Kidney (tissue), 11 donors: ENCODE data around the gene TBC1D28. TPM values are rescaled to one million over a fixed set of nuclear protein-coding genes. Genes with fewer than 3 reads are reported as not detected.
A peak's percentile ranks its signal among the peaks of the same experiment; 100 is the strongest.
"Not testable (repeated sequence)": the region's sequence is repeated elsewhere in the genome, so short reads cannot be mapped to it uniquely, and the experiment has no call there.

Source experiments
- DNase-seq, 5 donors: peaks; one replicate each; pipeline ENCODE4 v3.0.0-alpha.2; 2013 to 2020
- FAIRE-seq: peaks from 2 replicates; lab custom pipeline; 2012; peaks lifted over from hg19 to GRCh38; lab: Jason Lieb, UNC
- H3K27ac ChIP-seq, 2 donors: one replicate each; pipeline ENCODE4 v1.7.0; 2013; ENCODE audit warnings: low read depth in 2 of 2, low read length in 2 of 2, inconsistent platforms in 1 of 2
- H3K27me3 ChIP-seq: one replicate; pipeline ENCODE4 v1.7.1; 2013; ENCODE audit warnings: low read length, inconsistent platforms; ENCODE audit not compliant: control insufficient read depth, insufficient read depth
- H3K36me3 ChIP-seq, 3 donors: one replicate each; pipeline versions ENCODE4 v1.7.0 to v1.7.1; 2013; ENCODE audit warnings: low read length in 3 of 3, control low read depth in 1 of 3, inconsistent platforms in 1 of 3; ENCODE audit not compliant: insufficient read depth in 3 of 3, control insufficient read depth in 2 of 3
- H3K4me1 ChIP-seq, 3 donors: one replicate each; pipeline versions ENCODE4 v1.7.0 to v1.7.1; 2013; ENCODE audit warnings: low read length in 3 of 3, inconsistent platforms in 1 of 3, low read depth in 1 of 3; ENCODE audit not compliant: control insufficient read depth in 2 of 3, insufficient read depth in 2 of 3
- H3K4me3 ChIP-seq, 3 donors: one replicate each; pipeline versions ENCODE4 v1.7.0 to v1.8.1; 2013; ENCODE audit warnings: low read length in 3 of 3, control low read depth in 1 of 3, inconsistent platforms in 1 of 3
- H3K9ac ChIP-seq, 3 donors: one replicate each; pipeline versions ENCODE4 v1.7.0 to v1.7.1; 2013; ENCODE audit warnings: low read length in 3 of 3, control low read depth in 1 of 3, inconsistent platforms in 1 of 3
- H3K9me3 ChIP-seq, 3 donors: one replicate each; pipeline versions ENCODE4 v1.7.0 to v1.7.1; 2013; ENCODE audit warnings: low read length in 3 of 3, control low read depth in 1 of 3, inconsistent platforms in 1 of 3; ENCODE audit not compliant: control insufficient read depth in 2 of 3, insufficient read depth in 1 of 3
- intact Hi-C: fragments of 100-400 bp; cut with DNase I; formaldehyde crosslinking; loops from one replicate; pipeline ENCODE4 v1.11.1; 2022
- polyA plus RNA-seq: library from polyadenylated mRNA; stranded (reverse); fragments of 350-450 nt; fragmentation: Illumina TruSeq; extraction: RNeasy Lipid Tissue Mini Kit (QIAGEN cat#74804); gene quantifications from one replicate; pipeline ENCODE4 v1.2.3, GENCODE V29; 2014; ENCODE audit warnings: low read depth, low replicate concordance; ENCODE audit not compliant: insufficient read depth
- total RNA-seq: library from RNA; stranded (reverse); fragmentation: NEBNext Ultra II Directional; extraction: Animal tissue kit (Norgen Biotek cat#: 25700); gene quantifications from one replicate; pipeline ENCODE4 v1.2.1, GENCODE V29; 2021
- donor health status: control.
- donor health status: control.
- donor health status: DM: yes; HTN: yes; CAD: no.
- donor health status: Normal renal cell carcinoma (clear cell type).

The TBC1D28 gene
- total and polyA plus RNA-seq, 2 donors from 2014 or later = not detected

GRCh38 chr17:18667535-18667934 lies 23.3 kb upstream of the TBC1D28 start:
- intact Hi-C loops, H3K9me3 ChIP-seq, H3K27ac ChIP-seq, H3K9ac ChIP-seq, DNase-seq, FAIRE-seq, H3K27me3 ChIP-seq, H3K4me1 ChIP-seq, H3K4me3 ChIP-seq, H3K36me3 ChIP-seq: not testable (repeated sequence)

- H3K4me1 ChIP-seq, H3K27ac ChIP-seq, FAIRE-seq, H3K36me3 ChIP-seq, H3K27me3 ChIP-seq, DNase-seq, H3K9ac ChIP-seq, intact Hi-C loops, H3K4me3 ChIP-seq: not testable (repeated sequence)
- H3K9me3 ChIP-seq = peaks cover 0 to 16% (median 6%) of the 10 kb centered on the region in 3 donors
Observed at GRCh38 chr17:18666326-18666725, 22.1 kb upstream of the TBC1D28 start.

- DNase-seq, H3K9ac ChIP-seq, H3K36me3 ChIP-seq, H3K4me1 ChIP-seq, H3K27me3 ChIP-seq, FAIRE-seq, H3K4me3 ChIP-seq, intact Hi-C loops, H3K27ac ChIP-seq: not testable (repeated sequence)
- H3K9me3 ChIP-seq = peaks cover 0 to 18% (median 8%) of the 10 kb centered on the region in 3 donors
Observed at GRCh38 chr17:18661924-18662624, 17.9 kb upstream of the TBC1D28 start.

- H3K9ac ChIP-seq, H3K36me3 ChIP-seq, H3K27ac ChIP-seq, H3K4me3 ChIP-seq, FAIRE-seq, H3K27me3 ChIP-seq, H3K9me3 ChIP-seq, intact Hi-C loops, H3K4me1 ChIP-seq, DNase-seq: not testable (repeated sequence)
Observed at GRCh38 chr17:18650094-18650493, 5.9 kb upstream of the TBC1D28 start.

- intact Hi-C loops = not testable (repeated sequence)
Observed at GRCh38 chr17:18643124-18643523, 1.1 kb downstream of the TBC1D28 start.

GRCh38 chr17:18638357-18638756 lies 5.8 kb downstream of the TBC1D28 start:
- H3K4me3 ChIP-seq, H3K27me3 ChIP-seq, H3K9me3 ChIP-seq, H3K27ac ChIP-seq, H3K4me1 ChIP-seq, FAIRE-seq, intact Hi-C loops, H3K36me3 ChIP-seq, H3K9ac ChIP-seq: not testable (repeated sequence)
- DNase-seq = peak in 1 of 5 donors; percentile 24

More at GRCh38 chr17:18643124-18643523, 1.1 kb downstream of the TBC1D28 start:
- not testable (repeated sequence) for H3K36me3 ChIP-seq, FAIRE-seq, H3K4me1 ChIP-seq, H3K9ac ChIP-seq, DNase-seq, H3K27ac ChIP-seq, H3K27me3 ChIP-seq, H3K9me3 ChIP-seq, H3K4me3 ChIP-seq

- not testable (repeated sequence) for H3K27me3 ChIP-seq, FAIRE-seq
Observed at GRCh38 chr17:18636237-18636636, 8.0 kb downstream of the TBC1D28 start.

GRCh38 chr17:18635773-18636172 lies 8.4 kb downstream of the TBC1D28 start:
- H3K36me3 ChIP-seq, H3K4me1 ChIP-seq, H3K27me3 ChIP-seq, DNase-seq, H3K9me3 ChIP-seq, H3K27ac ChIP-seq, intact Hi-C loops, H3K4me3 ChIP-seq, H3K9ac ChIP-seq, FAIRE-seq: not testable (repeated sequence)

More at GRCh38 chr17:18636237-18636636, 8.0 kb downstream of the TBC1D28 start:
- H3K36me3 ChIP-seq, H3K4me3 ChIP-seq, H3K27ac ChIP-seq, H3K9ac ChIP-seq, H3K9me3 ChIP-seq, H3K4me1 ChIP-seq, DNase-seq, intact Hi-C loops: not testable (repeated sequence)
